Kidney capillary endothelial cell (primary cell): Measurements from ENCODE around the gene RBM44.
"Not testable (repeated sequence)": the region's sequence is repeated elsewhere in the genome, so short reads cannot be mapped to it uniquely, and the experiment has no call there.

Experiments used
- DNase-seq: peaks from one replicate; pipeline ENCODE4 v3.0.0-alpha.2; 2018; ENCODE audit warnings: low spot score

The RBM44 gene, protein sequence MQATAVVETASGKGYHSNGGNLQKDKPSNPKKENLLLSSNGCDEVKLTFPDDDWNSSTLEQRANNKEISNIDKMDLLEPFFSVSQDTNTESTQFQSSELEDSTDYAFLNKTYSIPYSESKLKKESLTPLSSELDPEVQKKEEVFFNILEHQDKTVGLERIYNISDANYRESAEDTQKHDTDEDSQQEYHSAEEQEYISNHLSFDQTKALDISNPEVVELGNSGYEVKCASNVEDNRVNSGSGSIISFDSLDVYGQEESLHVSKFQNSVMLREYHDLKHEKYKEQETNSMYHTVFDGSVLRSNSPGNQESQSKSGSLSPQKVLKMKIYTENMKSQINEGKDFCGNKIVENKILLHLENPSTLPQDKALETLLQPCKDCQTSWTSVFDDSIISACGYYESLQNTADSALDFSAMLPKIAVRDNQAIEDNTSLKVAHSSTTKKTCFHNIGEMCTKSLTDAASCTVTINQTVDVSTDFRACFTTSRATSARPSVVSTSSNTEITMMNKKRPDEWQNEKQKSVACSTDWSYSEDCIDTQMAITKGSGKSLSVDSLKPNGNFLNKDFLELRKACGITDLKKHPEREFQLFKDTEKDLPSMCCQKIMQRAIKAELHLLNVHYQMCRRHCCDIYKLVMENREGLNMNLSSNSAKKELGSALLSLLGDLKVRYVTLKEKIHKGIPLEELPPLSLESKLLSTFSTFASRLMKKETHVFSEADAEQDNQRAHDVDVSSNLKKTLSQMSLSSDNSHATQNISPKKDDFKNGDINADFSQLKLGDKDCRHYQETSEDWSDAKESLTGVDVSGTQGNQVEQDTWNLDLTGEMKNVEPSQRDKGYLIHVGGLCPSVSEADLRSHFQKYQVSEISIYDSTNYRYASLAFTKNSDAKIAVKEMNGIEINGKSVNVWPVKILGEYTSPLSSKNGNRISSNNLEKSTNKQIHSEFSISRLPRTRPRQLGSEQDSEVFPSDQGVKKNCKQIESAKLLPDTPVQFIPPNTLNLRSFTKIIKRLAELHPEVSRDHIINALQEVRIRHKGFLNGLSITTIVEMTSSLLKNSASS

DNA sequence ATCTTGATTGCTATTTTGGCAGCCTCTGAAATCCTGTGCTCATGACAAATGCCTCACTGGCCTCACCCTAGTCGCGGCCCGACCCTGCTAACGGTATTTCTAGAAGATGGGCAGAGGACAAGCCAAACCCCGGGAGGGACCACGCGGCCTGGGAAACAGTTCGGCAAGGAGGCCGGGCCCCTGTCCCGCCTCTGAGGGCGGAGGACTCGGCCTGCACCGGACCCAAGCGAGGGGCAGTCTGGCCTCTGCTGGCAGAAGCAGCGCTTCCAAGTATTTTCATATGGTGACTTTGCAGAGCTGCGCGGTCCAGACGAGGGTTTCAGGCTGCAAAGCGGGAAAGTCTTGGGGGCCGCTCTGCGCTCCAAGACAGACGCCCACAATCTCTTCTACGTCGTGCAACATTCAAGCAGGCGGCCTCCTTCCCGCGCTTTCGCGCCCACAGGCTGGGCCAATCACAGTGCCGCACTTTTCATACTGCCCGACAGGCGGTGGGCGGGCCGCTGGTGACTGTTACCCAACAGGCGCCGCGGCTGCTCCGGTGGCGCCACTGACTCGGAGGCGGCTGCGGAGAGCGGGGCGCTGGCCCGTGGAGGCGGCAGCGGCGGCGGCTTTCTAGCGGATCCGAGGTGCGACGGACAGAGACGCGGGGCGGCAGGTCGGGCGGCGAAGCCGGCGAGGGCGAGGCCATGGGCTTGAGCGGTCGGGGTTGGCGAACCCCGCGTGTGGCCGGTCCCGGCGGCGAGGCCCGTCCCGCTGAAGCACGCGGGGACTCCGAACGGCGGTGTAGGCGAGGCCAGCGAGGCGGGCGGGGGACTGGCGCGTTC lies at the start of gene RBM44:
RBM44 (plus strand) TSS at position 544 of the 824 bp plus-strand sequence. CDS start 14,831 bp downstream, outside the sequence.
- no peak for DNase-seq

DNA sequence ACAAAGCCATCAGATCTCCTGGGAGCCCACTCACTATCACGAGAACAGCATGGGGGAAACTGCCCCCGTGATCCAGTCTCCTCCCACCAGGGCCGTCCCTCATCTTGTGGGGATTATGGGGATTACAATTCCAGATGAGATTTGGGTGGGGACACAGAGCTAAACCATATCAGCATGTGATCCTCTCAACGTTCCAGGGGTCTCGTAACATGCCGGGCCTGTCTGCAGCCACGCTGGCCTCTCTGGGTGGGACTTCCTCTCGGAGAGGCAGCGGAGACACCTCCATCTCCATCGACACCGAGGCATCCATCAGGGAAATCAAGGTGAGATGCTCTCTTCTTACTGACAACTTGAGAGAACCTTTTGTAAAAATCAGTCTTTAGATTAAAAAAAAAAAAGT lies 49.6 kb upstream of the RBM44 start:
- DNase-seq, result no peak

DNA sequence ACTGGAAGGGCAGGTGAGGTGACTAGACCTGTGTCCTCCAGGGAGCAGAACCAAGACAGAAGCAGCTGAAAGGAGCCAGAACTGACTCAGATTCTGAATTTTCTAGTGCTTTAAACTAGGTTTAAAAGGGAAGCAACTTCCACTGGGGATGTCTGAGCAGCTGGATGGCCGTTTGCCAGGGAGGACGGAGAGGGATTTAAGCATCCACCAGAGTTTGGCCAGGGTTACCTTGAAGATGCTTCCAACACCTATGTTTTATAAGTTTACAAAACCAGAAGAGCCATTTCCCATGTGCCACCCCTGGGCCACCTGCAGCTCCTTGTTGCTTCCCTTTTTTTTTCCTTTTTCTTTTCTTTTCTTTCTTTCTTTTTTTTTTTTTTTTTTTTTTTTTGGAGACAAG lies 48.6 kb upstream of the RBM44 start:
- DNase-seq, result no peak

DNA sequence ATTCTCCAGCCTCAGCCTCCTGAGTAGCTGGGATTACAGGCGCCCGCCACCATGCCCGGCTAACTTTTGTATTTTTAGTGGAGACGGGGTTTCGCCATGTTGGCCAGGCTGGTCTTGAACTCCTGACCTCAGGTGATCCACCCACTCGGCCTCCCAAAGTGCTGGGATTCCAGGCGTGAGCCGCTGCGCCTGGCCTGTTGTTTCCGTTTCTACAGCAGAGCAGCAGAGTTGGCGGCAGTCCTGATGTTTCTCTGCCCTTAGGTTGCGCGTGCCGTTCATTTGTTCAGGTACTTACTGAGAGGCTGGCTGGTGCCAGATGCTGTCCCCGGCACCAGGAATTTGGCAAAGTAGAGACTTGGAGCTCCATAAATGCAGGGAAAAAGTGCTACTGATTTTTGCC lies 48.1 kb upstream of the RBM44 start:
- not testable (repeated sequence) for DNase-seq

DNA sequence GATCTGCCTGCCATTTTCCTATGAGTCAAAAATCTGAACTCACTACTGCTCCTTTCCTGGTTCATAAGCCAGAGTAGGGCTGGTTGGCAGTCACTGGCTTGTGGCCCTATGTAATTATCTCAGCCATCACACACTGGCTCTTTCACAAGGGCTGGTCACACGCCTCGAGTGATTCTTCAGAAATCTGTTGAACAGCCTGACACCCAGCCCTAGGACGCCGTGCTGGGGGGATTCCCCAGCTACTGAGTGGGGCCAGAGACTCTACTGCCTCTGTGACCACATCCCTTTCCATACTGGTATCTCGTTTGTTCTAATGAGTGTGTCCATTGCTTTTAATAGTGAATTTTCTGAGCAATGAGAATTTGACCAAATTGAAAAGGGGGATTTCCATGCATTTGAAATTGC lies 45.8 kb upstream of the RBM44 start:
- no peak for DNase-seq

DNA sequence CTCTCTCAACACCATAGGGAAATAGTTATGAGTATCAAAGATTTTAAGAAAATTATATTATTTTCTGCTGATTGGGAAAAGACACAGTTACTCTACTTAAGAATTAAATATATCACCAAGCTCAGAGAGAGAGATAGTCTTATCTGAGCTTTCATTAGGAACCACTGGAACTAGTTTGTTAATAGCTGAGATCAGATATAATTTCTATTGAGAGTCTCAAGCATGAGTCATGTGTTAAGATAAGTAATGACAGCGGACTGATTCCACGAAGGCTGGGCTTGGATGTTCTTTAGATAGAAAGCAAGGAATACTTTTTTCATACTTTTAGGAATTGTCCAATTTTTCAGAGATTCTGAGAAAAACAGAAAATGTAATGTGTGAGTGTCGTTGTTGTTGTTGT lies 44.4 kb upstream of the RBM44 start:
- no peak for DNase-seq

DNA sequence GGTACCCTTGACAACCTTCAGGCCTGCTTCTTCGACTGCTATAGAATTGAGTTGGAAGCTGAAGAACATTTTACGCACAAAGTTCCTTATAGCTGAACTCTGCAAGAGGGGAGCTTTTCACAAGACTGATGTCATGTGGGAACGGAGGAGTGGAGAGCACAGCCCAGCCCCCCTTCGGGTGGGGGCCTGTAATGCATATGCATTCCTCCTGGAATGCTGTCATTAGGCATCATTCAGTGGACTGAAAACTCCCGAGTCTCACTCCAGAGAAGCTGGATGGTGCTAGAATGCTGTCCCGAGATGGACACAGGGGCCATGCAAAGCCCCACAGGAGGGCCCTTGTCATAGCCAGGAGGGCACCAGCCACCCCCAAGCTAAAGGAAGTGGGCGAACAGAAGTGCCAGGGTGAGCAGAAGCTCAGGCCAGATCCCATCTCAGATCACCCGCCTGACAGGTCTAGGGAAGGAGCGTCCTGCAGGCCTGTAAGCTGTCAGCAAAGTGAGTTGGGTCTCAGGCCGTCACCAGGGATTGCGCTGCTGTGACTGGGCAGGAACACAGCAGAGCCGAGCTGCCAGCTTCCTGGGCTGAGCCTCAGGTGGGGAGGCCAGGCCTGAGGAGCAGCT lies 43.8 kb upstream of the RBM44 start:
- no peak for DNase-seq

DNA sequence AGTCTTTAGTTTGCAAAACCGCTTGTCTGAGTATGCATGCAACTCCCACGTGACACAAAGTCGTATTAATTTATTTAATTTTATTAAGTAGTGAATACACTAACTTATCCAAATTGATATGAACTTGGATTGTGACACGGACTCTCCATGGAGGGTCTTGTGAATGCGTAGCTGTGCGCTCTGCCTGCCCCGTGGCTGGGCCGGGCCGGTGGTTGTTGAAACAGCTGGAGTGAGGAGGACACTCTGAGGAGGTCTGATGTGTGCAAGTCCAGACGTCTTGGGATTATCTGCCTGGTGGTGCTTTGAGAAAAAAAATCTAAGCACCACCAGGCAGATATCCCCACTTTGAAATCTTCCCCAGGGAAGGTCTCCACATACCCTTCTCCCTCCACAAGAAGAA lies 41.0 kb upstream of the RBM44 start:
- DNase-seq, result no peak

DNA sequence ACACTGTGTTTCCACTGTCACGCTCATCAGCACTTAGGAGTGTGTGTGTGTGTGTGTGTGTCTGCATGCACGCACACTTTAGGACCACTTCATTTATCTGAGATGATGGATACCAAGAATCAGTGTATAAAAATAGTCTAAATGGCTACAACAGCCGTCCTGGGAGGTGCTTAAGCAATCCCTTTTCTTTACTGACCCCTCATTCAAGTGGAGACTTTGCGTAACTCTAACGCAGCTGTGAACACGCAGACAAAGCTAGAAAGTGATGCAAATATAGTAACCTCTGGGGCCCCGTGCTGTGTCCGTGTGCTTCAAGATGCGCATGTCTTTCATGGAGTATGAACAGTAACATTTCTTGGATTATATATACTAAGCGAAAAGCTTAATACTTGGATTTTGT lies 40.4 kb upstream of the RBM44 start:
- no peak for DNase-seq

DNA sequence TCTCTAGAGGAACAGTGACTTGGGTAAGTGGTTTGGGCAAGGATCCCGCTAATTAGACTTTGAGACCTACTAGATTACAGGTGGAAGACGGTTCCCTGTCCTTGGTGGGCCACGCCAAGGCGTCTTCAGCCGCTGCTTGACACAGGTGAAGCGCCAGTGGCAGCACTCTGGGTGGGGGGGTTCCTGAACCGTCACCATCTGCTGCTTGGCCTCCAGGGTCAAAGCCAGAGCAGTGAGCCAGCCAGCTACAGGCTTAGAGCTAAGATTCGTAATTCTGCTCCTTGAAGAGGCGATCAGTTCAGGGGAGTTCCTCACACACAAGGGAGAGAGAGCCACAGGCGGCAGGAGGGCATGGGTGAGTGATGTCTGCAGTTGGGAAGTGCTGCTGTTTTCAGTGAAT lies 39.4 kb upstream of the RBM44 start:
- no peak for DNase-seq

DNA sequence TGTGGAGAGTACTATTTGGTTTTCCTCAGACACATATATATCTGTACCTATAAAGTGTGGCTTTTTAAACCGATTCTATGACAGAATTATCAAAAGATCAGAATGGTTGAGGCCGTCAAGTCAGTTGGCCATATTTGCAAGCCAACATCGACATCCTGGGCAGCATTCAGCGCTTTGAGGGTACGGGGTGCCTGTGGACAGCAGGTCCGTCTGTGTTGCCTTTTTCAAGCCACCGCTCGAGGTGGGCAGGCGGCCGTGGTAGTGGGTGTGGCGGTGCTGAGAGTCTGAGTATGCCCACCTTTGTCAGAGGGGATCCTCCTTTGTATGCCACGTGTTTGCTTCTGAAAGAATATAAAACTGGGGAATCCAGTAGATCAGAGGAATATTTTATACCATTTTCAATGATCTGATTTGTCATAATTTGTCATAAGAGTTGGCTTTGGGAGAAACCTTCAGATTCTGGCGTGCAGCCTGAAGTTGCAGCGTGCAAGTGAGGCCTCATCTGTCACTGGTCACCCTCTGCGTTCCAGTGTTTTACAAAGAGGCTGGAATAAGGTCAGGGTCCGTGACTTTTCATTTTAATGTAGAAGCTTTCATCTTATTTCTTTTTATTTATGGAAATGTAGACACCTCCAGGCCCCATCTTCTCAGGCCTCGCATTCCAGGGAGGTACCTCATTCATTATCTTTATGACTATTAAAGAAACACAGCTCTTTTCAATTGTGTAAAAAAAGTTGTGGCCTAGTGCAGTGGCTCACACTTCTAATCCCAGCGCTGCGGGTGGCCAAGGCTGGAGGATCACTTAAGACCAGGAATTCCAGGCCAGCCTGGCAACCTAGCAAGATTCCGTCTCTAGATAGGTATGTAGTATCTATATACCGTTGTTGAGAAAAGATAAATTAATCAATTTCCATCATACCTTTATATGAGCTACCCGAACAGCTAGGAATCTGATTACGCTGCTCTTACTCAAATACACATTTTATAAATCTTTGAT lies 37.8 kb upstream of the RBM44 start:
- no peak for DNase-seq

DNA sequence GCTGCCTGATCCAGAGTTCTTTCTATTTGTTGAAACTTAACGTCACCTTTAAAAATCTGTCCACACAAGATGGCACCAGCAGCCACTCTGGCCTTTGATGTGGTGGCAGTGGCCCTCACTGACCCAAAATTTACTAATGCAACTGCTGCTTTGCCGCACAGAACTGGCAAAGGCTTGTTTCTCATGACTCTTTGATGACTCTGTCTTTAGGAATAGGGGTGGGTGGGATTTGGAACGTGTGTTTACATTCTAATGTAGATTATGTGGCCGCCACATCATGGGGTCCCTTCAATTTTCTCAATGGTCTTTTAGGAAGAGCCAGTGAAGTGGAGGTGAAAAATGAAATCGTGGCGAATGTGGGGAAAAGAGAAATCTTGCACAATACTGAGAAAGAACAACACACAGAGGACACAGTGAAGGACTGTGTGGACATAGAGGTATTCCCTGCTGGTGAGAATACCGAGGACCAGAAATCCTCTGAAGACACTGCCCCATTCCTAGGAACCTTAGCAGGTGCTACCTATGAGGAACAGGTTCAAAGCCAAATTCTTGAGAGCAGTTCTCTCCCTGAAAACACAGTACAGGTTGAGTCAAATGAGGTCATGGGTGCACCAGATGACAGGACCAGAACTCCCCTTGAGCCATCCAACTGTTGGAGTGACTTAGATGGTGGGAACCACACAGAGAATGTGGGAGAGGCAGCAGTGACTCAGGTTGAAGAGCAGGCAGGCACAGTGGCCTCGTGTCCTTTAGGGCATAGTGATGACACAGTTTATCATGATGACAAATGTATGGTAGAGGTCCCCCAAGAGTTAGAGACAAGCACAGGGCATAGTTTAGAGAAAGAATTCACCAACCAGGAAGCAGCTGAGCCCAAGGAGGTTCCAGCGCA lies 36.0 kb upstream of the RBM44 start:
- DNase-seq, result not testable (repeated sequence)

DNA sequence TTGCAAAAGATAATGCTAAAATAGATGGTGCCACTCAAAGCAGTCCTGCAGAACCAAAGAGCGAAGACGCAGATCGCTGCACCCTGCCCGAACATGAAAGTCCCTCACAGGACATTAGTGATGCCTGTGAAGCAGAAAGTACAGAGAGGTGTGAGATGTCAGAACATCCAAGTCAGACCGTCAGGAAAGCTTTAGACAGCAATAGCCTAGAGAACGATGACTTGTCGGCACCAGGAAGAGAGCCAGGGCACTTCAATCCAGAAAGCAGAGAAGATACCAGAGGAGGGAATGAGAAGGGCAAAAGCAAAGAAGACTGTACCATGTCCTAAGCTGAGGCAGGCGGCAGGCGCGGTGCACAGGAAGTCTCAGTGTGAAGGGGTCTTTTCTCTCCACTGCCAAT lies 34.8 kb upstream of the RBM44 start:
- DNase-seq, result no peak

DNA sequence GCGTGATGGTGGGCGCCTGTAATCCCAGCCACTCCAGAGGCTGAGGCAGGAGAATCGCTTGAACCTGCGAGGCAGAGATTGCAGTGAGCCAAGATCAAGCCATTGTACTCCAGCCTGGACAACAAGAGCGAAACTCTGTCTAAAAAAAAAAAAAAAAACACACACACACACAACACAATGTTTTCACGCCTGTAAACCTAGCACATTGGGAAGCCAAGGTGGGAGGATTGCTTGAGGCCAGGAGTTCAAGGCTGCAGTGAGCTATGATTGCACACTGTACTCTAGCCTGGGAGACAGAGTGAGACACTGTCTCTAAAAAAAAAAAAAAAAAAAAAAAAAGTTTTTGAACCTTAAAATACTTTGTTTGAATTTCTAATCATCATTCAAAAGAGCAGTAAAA lies 33.5 kb upstream of the RBM44 start:
- DNase-seq, result not testable (repeated sequence)

DNA sequence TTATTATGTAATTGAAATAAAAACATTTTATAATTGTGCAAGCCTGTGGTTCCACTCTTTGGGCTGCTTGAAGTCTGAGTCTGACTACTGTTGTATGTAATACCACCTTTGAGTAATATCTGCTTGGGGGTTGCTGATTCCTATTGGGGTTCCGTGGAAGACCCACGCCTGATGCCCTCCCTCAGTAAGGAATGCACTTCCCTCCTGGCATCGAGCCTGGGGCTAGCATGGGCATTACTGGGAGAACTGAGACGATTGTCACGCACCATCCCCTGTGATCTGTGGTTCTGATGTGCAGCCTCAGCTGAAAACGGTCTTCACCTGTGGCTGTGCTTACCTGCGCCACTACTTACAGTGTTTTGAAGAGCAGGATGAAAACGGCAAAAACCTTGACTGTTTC lies 32.7 kb upstream of the RBM44 start:
- DNase-seq, result no peak

DNA sequence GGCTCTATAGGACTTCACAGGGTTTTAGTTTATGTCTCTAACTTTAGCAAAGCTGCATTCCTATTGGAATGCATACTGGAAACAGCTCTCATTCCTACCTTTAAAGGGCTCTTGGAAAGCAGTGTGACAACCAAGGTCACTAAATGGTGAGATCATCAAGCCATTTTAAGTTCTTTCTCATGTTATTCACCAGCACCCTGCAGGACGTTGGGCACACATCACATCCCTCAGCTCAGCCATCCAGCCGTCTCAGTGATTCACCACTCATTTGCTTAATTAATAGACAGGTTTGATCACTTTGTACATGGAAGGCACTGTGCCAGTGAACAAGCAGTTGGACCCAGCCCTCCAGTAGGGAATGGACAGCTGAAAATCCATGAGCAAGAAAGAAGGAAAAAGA lies 32.2 kb upstream of the RBM44 start:
- DNase-seq, result no peak

DNA sequence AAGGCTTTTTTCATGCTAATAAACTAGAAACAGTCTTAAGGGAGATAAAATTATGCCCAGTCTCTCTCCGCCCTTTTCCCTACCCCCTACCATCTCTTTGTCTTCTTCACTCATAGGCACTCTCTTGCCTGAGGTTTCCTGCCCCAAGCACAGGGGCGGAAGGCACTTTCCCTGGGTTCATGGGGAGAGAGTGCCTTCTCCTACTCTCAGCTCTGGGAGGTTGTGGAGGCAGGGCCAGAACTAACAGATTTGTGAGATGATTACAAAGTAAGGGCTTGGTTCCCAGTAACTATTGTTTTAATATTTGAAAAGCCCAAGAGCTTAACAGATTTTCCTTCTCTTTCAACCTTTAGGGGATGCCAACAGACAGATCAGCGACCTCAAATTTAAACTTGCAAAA lies 26.1 kb upstream of the RBM44 start:
- no peak for DNase-seq

DNA sequence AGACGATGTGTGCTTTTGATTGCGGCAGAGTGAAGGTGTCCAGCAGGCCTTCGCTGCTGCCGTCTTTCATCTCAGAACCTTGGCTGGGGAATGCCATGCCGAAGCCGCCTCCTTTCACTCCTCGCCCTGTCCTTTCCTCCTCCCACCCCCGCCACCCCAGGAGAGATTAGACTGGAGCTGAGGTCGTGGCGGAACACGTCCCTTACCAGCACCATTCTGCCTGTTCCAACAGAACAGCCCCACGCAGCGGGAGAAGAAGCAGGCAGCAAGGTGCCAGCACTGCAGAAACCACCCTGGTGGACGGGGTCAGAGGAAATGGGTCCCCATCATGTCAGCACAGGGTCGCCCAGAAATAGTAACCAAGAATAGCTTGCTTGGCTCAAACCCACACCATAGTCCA lies 24.8 kb upstream of the RBM44 start:
- DNase-seq, result no peak
